Stimulated activated CD4-positive, alpha-beta T cell treated with anti-CD3 and anti-CD28 coated beads, Interleukin-1b, Interleukin-23, amount 100 ng/mL, for 48 hours (primary cell): Measurements from ENCODE around the gene RFC2.

Source experiments
- DNase-seq: peaks from one replicate; pipeline ENCODE4 v3.0.0-alpha.2; 2020

The RFC2 gene

DNA sequence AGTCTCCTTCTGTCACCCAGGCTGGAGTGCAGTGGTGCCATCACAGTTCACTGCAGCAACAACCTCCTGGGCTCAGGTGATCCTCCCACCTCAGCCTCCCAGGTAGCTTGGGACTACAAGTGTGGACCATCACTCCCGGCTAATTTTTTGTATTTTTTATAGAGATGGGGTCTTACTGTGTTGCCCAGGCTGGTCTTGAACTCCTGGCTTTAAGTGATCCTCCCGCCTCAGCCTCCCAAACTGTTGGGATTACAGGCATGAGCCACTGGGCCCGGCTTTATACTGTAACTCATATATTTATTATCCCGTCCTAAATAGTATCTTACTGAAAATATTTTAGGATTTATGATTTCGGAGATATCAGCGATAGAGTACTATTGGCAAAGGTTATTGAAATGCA lies 69.2 kb downstream of the RFC2 start:
- DNase-seq: no peak

- no peak for DNase-seq
These were observed 70.3 kb downstream of the RFC2 start for GRCh38 chr7:74183653-74184450.

DNA sequence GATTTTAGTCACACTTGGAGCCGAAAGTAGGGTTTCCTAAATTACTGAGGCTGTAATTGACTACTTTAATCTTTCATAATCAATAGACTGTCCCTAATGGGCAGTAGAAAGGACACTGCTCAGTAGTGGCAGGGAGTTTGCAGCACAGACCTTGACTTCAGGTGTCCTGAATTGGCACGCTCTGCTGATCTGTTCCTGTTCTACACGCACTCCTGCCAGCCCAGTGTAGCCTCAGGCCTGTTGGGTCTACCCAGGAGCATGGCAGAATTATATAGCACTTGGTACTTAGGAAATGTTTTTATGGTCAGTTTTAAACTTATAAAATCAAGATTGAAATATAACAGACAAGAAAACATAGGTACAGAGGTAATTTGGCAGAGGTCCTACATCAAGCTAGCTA lies 71.1 kb downstream of the RFC2 start:
- DNase-seq: no peak

DNA sequence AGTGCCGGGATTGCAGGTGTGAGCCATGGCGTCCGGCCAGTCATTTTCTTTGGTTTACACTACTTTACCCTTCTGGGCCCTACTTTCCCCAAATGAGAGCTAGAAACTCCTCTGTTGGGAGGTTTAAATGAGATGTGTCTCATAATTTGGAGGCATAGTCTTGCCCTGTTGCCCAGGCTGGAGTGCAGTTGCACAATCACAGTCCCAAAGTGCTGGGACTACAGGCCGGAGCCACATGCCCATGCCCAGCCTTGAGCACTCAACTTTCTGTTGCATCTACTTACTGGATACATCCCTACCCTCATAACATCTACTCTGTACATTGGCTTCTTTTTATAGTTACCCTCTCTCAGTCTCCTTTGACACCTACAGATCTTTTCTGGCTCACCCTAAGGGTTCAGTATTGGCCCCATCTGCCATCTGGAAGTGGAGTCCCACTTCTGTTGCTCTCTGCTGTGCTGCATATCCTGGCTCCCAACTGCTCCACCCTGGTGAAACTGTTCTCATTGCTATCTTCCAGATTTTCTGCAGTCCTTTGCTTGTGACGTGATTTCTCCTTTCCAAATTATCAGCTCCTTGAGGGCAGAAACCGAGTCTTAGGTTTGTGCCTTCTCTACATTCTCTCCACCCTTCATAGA lies 71.6 kb downstream of the RFC2 start:
- DNase-seq: no peak

DNA sequence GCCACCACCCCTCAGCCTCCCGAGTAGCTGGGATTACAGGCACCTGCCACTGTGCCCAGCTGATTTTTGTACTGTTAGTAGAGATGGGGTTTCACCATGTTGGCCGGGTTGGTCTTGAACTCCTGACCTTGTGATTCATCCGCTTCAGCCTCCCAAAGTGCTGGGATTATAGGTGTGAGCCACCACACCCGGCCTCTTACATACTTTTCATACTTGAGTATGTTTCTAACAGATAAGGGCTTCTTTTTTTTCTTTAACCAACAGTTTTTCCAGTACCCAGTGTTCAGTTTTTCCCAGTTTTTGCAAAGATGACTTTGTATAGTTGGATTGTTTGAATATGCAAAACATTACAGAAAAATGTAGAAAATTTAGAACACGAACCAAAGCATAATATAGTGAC lies 72.4 kb downstream of the RFC2 start:
- DNase-seq: no peak
